C1 segment of cervical spinal cord (tissue), 14 donors: Measurements from ENCODE around the gene LRRC74B.
"Not testable (repeated sequence)": the region's sequence is repeated elsewhere in the genome, so short reads cannot be mapped to it uniquely, and the experiment has no call there.

Source experiments
- DNase-seq, 14 donors: peaks; one replicate each; lab custom pipeline; 2025; lab: John Stamatoyannopoulos, UW

Gene LRRC74B

DNA sequence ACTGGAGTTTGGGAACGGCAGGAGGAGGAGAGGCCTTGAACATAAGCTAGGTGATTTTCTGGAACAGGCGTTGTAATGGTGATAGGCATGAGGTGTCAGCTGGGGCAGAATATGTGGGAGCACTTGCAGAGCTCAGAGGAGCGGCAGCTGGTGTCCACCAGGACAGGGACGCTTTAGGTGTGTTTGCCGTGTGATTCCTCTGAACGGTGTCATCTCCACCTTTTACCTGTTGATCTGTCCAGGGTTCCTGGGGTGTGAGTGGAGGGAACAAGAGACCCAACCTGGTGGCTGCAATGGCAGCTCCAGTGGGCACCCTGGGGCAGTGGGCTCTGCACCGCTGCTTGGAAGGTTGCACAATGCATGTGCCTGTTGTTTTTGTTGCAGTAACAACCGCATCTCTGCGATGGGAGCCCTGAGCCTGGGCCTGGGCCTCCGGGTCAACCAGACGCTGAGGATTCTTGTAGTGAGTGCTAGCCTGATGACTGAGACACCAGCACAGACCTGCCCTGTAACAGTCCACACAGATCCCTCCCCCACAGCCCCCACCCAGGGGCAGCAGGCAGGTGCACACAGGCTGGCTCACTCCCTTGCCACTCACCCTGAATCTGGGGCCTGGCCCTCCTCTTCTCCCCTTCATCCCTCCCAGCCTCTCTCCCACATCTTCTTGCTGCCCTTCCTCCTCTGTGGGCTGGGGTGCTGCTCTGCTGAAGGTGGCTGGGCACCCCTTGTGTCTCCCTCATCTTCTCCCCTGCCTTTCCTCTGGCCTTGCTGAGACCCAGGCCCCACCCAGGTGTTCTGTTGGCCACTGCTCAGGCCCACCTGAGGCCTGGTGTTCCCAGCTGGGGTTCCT is 9.2 kb downstream of the LRRC74B start:
- no peak for DNase-seq

GRCh38 chr22:21055564-21055834 is 9.8 kb downstream of the LRRC74B start:
- DNase-seq = no peak

GRCh38 chr22:21055880-21056319 is 10.2 kb downstream of the LRRC74B start:
- no peak for DNase-seq

GRCh38 chr22:21060363-21060762 is 14.6 kb downstream of the LRRC74B start:
- DNase-seq = not testable (repeated sequence)

DNA sequence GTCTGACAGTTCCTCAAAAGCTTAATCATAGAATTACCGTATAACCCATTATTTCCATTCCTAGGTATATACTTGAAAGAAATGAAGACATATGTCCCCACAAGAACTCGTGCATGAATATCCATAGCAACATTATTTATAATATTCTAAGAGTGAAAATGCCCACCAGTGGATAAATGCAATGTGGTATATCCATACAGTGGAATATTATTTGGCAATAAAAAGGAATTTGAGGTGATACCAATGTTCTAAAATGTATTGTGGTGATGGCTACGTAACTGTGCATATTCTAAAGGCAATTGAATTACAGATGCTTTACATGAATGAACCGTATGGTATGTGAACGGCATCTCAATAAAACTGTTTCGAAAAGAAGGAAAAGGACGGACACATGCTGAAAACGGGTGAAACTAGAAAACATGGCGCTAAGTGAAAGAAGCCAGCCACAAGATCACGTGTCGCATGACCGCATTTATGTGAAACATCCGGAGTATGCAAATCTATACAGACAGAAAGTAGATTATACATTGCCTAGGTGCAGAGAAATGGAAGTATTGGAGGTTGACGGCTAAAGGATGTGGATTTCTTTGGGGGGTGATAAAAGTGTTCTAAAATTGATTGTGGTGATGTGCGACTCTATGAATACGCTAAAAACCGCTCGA is 16.0 kb downstream of the LRRC74B start:
- not testable (repeated sequence) for DNase-seq

DNA sequence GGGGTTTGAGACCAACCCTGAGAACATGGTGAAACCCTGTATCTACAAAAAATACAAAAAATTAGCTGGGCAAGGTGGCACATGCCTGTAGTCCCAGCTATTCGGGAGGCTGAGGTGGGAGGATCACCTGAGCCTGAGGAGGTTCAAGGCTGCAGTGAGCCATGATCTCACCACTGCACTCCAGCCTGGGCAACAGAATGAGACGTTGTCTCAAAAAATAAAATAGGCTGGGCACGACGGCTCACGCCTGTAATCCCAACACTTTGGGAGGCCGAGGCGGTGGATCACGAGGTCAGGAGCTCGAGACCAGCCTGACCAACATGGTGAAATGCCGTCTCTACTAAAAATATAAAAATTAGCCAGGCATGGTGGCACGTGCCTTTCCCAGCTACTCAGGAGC is 18.7 kb downstream of the LRRC74B start:
- DNase-seq = not testable (repeated sequence)

GRCh38 chr22:21064917-21065864 is 19.4 kb downstream of the LRRC74B start:
- DNase-seq = no peak

DNA sequence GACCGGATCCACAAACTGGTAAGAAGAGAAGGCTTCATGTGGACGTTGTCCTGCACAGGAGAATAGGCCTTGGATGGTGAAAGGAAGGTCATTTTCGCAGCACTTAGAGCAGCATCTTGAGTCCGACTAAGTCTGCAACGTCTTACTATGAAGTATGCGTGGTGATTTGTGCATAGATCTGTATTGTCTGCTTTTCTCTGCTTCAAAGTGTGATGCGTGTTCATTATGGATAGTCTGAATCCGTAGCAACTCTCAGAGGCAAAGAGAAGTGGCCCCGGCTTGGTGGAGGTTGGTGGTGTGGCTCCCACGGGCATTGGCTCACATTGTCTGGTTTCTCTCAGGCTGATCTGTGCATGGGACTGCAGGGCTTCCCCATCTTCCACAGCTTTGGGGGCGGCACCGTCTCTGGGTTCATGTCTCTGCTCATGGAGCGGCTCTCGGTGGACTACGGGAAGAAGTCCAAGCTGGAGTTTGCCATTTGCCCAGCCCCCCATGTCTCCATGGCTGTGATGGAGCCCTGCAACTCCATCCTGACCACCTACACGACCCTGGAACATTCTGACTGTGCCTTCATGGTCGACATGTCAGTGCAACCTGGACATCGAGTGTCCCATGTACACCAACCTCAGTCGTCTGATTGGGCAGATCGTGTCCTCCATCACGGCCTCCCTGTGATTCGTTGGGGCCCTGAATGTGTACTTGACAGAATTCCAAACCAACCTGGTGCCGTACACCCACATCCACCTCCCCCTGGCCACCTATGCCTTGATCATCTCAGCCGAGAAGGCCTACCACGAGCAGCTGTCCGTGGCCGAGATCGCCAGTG is 21.5 kb downstream of the LRRC74B start:
- no peak for DNase-seq

GRCh38 chr22:21067901-21068680 is 22.3 kb downstream of the LRRC74B start:
- no peak for DNase-seq

GRCh38 chr22:21068681-21069276 is 23.0 kb downstream of the LRRC74B start:
- no peak for DNase-seq

DNA sequence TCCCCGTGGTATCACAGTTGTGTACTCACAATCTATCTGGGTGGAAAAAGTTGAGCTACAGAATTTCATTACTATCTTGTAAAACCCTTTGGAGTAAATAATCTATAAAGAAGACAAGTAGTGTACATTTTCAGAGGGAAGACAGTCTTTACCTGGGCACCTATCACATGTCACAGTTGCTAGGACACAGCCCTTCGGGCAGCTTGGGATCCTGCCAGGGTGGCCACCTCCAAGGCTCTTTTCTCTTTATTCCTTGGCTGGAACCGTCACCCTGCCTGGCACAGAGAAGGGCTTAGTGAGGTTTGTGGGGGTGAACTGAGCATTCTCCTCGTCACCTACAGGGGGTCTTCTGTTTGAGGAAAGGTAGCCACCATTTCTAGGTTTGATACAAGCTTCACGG is 23.6 kb downstream of the LRRC74B start:
- no peak for DNase-seq

DNA sequence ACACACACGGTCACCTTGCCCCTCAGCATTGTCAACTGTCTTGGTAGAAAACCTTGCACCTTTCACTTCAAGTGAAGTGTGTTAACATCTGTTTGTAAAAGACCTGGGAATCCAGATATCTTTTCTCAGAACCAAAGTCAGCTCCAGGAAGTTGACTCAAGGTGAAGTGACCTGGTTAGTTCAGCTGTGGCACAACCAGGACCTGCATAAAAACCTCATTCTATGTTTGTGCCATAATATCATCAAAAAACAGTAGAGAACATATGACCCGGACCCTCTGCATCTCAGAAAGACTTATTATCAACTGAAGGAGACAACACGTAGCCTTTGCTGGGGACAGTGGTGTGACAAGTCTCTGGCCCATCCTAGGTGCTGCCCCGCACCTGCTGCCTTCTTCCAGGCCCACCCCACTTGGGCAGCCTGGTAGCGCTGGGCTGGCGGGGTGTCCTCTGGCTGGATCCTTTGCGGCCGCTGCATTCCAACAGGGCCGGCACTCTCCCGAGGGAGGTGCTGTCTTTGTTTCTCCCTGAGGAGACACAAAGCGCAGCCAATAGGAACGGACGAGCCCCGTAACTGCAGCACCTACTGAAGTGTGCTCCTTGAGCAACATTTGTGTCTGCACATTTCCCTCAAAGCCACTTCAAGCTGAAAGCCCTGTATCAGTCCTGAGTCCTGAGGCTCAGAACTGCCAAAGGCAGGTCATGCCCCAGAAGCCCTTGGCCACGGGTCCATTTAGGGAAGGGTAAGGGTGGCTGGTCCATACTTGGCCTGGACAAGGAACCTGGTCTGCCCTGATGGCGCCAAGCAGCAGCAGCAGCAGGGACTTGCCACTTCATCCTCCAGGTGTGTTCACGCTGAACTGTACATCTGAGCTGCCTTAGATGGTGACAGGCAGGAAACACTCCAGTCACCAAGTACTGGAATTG is 25.2 kb downstream of the LRRC74B start:
- no peak for DNase-seq

DNA sequence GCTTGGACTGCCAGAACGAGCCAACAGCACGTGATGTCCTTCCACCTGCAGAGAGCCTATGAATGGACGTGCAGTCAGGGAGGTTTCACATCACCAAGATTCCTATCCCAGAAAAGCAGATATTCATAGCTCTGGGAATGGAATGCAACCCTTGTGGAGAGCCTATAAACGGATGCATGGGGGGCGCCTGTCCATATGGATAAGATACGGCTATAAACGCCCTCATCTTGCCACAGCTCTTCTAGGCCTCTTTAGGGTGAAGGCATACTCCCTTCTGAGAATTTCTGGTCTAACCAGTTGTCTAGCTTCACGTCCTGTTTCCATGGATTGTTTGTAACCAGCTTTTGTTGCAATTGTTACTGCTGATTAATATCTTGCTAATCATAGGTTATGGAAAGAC is 26.1 kb downstream of the LRRC74B start:
- DNase-seq = not testable (repeated sequence)

- DNase-seq = no peak
Measured at GRCh38 chr22:21073023-21073422, 27.3 kb downstream of the LRRC74B start.

DNA sequence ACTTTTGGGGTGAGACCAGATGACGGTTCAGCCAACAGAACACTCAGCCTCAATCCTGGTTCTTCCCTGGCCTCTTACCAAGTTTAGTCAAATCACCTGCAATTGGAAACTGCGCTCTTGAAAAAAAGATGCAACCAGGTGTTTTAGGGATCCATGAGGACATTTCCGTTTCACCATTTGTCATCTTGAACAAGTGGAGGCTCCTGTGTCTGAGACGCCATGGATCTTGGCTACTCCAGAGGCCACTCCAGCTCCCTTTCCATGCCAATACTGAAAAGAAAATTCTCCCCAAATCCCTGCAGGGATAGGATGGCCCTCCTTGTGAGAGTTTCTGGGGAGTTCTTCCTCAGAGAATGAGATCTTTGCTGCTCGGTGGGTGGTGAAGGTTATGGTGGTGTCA is 27.7 kb downstream of the LRRC74B start:
- DNase-seq = no peak

- DNase-seq = no peak
Measured at GRCh38 chr22:21074102-21074715, 28.5 kb downstream of the LRRC74B start.

- DNase-seq = no peak
Measured at GRCh38 chr22:21075516-21076138, 29.9 kb downstream of the LRRC74B start.
